ENCODE measurements around the gene DEGS1.

DNA sequence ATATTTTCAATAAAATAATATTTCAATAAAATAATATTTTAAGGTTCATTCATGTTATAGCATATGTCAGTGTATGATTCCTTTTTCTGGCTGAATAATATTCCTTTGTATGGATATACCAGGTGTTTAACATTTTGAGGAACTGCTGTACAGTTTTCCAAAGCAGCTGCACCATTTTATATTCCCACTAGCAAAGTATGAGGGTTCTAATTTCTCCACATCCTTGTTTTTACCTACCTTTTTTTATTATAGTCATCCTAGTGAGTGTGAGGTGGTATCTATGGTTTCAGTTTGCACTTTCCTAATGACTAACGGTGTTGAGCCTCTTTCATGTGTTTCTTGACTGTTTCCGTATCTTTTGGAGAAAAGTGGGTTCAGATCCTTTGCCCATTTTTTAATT is 5.2 kb downstream of the DEGS1 start:
- TF ChIP-seq, protein P1, sequence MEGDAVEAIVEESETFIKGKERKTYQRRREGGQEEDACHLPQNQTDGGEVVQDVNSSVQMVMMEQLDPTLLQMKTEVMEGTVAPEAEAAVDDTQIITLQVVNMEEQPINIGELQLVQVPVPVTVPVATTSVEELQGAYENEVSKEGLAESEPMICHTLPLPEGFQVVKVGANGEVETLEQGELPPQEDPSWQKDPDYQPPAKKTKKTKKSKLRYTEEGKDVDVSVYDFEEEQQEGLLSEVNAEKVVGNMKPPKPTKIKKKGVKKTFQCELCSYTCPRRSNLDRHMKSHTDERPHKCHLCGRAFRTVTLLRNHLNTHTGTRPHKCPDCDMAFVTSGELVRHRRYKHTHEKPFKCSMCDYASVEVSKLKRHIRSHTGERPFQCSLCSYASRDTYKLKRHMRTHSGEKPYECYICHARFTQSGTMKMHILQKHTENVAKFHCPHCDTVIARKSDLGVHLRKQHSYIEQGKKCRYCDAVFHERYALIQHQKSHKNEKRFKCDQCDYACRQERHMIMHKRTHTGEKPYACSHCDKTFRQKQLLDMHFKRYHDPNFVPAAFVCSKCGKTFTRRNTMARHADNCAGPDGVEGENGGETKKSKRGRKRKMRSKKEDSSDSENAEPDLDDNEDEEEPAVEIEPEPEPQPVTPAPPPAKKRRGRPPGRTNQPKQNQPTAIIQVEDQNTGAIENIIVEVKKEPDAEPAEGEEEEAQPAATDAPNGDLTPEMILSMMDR (IDR thresholded peaks at IDR 0.05; ENCODE audit: poor library complexity), result no peak
- no peak for TF ChIP-seq EZH2phosphoT487 (IDR thresholded peaks at IDR 0.05; ENCODE audit: low read depth, severe bottlenecking, unreplicated experiment)
- no peak for TF ChIP-seq EZH2 (IDR thresholded peaks at IDR 0.05; ENCODE audit: borderline replicate concordance)

Measured in hepatocyte (in vitro differentiated cells).